GM21528 (cell line): ENCODE results near the gene TBC1D22A.

Experiments used
- ATAC-seq: cut with Tn5 transposase; IDR thresholded peaks from one replicate; pipeline ENCODE4 v1.9.1; 2021; ENCODE audit warnings: mild to moderate bottlenecking, moderate library complexity; ENCODE audit not compliant: unreplicated experiment, low FRiP score

Gene TBC1D22A

DNA sequence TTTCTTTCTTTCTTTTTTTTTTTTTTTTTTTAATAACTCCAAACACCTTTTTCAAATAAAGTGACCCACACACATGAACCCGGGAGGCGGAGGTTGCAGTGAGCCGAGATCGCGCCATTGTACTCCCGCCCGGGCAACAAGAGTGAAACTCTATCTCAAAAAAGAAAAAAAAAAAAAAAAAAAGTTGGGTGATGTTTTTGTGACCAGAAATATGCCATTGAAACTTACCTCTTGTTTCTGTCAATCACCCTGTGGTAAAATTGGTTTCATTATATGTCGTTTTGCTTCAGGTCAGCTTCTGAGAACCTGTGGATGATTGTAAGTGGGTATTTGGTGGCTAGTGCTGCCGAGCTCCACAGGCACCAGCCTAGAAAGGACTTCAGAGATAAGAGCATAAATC, 238.8 kb downstream of the TBC1D22A start:
- ATAC-seq = peak; percentile 48

DNA sequence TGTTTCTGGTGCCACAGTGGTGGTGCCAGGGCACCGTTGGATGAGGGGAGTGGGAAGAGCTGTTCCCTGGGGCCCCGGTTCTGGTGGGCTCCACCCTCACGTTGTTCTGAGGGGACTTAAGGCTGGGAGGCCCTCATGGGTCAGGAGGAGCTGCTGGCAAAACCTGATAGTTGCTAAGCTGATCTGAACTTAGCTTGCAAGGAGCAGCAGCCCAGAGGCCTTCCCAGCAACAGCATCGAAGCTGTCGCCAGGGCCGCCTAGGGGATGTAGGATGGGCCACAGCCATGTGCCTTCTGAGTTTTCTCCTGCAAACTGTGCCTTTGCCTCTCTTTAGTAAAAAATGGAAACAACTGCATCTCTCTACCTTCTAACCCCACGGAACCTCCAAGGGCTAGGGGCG, 240.2 kb downstream of the TBC1D22A start:
- ATAC-seq = no peak

DNA sequence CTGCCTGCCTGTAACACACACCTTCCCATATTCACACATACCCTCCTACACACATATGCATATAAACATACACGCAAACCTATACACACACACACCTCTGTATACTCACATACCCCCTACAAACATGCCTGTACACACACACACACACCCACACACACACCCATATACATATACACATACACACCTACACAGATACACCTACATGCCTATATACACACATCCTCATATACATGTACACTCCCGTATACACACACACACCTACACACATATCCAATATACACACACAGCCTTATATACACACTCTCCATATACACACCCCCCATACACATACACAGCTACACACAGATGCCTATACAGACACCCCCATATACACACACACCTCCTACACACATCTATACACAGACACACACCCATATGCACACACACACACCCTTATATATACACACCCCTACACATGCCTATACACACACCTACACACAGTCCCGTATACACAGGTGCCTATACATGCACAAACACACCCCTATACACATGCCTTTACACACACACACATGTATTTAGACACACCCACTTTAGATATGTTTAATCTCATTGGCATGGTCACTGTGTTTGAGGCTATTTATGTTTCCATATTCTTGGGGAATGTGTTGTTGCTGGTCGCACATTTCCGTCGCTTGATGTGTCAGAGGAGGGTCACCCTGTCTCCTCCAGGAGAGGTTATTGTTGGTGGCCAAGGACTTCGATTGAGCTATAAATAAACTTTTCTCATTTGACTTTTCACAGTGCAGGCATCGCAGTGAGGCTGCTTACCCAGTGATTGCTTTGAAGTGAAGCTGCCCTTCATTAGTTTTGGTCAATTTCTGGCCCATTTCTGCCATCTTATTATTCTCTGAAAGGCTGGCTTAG, 243.3 kb downstream of the TBC1D22A start:
- no peak for ATAC-seq

DNA sequence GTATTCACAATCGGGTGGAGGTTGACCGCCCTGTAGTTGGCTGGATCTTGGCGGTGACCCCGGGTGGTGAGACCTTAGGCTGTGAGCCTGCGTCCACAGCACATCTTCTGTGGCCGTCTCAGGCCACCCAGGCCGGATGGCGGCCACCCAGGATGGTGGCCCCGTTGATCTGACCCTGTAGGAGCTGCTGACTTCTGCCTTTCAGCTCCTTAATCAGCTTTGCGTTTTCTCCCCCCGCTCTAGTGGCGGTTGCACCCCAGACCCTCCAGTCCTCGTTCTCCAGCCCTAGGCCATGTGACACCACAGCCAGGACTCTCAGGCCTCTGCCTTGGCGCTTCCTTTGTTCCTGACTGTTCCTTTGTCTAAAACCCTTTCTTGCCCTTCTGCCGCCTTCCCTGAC, 244.0 kb downstream of the TBC1D22A start:
- ATAC-seq = no peak

DNA sequence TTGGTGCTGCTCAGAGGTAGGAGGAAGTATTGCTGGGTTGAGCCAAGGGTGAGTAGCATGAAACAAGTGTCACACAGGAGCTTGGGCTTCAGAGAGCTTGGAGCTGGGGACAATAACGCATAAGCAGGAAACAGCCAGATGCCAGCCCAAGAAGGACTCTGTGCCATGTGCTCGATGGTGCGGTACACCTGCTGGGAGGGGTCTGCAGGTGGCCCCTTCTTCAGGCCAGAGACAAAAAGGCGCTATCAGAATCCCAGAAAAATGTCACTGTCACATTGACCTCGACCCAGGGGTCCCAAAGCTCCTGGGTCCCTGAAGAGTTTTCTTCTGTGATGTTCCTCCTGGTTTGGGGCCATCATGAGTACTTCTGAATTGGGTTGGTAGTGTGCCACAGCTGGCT, 244.4 kb downstream of the TBC1D22A start:
- ATAC-seq = no peak

DNA sequence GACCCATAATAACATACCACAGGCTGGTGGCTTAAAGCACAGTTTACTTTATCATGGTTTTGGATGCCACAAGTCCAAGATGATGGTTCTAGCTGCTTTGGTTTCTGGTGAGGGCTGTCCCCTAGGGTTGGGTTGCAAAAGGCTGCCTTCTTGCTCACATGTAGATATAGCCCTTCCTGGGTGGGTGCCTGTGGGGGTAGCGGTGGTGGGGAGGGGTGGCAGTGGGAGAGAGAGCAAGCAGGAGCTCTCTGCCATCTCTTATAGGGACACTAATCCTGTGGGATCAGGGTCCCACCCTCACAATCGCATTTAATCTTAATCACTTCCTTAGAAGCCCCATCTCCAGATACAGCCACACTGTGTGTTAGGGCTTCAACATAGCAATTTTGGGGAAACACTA, 245.0 kb downstream of the TBC1D22A start:
- ATAC-seq = no peak

DNA sequence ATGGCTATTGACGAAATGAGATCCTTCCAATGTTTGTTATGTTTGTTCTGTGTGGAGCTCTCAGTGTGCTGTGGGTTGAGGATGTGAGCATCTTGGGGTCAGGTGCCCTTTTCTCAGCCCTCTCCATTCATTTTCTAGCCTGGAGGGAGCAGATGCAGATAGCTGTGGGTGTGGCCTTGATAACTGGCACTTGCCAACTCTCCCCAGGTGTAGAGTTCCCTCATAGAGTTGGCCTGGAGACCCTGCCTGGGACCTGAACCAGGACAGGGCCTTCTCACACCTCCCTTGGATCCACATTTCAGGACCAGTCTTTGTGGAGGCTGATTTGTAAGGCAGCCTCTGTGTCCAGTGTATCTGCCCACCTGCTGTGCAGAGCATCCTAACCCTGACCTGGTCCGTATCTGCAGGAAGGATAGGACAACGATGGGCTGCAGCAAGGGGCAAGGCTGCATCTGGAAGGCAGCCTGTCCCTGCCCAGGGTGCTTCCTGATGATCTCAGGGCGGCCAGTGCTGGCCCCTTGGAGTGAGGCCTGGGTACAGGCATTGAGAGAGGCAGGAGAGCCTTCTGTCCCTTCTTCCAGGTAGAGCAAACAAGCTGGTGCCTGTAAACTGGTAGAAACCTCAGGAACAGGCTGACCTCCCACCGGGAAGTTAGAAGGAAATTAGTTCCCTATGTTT, 245.9 kb downstream of the TBC1D22A start:
- no peak for ATAC-seq

DNA sequence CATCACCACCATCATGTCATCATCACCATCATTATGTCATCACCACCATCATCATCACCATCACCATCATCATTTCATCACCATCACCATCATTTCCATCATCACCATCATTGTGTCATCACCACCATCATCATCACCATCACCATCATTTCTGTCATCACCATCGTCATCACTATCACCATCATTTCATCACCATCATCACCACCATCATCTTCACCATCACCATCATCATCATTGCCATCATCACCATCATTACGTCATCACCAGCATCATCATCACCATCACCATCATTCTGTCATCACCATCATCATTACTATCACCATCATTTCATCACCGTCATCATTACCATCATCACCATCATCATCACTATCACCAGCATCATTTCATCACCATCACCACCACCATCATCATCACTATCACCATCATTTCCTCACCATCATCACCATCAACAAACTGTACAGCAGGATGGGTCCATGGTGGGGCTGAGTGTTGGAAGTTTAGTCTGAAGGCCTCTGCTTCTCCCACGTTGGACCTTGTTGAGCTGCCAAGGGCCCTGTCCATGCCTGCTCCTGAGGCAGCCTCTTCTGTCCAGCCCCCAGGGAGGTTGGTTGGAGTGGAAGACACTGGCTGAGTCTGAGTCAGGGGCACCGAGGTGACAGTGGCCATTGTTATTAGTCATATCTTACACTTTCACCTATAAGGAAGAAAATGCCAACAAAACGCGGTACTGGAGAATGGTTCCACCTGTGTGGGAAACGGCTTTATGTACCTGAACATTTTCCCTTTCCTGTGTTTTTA, 247.1 kb downstream of the TBC1D22A start:
- no peak for ATAC-seq

DNA sequence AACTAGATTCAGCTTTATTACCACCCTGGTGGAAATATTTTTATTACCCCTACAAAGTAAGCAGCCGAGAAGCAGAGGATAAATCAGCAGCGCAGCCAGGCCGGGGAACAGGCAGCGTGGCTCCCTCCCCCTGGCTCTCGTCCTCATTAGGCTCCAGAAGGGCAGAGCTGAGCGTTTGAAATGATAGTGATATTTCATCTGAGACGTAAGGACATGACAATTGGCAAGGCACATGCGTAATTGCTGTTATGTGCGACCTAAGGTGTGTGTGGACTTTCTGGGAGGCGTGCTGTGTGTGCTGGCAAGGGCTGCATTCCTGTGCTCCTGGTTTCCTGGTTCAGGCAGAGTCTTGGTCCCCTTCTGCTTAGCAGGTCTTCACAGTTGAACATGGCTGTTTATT, 247.8 kb downstream of the TBC1D22A start:
- no peak for ATAC-seq

DNA sequence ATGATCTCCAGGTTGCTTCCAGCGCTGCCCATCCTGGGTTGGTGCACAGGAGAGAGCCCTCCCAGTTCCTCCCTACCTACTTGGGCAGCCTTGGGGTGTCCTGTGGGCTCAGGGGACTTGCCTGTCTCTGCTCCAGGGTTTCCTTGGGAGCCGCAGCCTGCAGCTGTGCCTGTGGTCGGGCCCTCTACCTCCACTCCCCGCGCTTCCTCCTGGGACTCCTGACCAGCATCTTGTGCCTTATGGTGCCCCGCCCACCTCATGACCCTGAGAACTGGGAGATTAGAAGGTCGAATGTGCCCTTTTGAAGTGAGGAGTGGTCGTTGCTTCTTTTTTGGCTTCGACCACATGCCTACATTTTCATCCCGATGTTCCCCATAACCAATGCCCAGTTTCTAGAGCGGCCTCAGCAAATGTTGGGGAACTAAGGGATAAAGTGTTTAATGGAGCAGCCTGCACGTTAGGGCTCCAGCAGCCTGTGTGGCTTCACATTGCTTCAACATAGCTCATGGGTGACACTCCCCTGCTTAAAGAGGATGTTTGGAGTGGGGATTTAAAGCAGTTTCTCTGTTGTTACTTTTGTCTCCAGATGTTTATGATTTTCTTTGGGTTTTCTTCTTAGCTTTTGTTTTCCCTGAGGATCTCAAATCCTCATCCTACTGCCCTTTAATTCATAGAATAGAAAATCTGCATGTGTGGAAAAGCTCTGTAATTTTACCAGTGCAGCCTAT, 248.8 kb downstream of the TBC1D22A start:
- ATAC-seq = no peak

DNA sequence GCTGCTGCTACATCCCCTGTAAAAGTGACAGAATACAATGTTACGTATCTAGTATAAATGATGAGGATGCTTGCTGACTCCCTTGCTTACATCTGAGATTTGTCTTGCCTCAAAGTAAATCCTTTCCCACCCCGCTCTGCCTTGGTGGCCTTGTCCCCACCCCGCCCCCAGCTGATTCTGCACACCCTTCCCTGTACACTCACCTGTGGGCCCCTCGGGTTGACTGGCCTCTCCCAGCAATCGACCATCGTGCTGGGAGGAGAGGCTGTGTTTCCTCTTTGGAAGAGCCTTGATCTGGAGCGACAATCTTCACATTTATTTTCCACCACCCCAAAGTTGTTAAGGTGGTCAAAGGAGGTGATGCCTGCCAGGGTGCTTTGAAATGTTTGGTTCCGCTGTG, 249.4 kb downstream of the TBC1D22A start:
- no peak for ATAC-seq

DNA sequence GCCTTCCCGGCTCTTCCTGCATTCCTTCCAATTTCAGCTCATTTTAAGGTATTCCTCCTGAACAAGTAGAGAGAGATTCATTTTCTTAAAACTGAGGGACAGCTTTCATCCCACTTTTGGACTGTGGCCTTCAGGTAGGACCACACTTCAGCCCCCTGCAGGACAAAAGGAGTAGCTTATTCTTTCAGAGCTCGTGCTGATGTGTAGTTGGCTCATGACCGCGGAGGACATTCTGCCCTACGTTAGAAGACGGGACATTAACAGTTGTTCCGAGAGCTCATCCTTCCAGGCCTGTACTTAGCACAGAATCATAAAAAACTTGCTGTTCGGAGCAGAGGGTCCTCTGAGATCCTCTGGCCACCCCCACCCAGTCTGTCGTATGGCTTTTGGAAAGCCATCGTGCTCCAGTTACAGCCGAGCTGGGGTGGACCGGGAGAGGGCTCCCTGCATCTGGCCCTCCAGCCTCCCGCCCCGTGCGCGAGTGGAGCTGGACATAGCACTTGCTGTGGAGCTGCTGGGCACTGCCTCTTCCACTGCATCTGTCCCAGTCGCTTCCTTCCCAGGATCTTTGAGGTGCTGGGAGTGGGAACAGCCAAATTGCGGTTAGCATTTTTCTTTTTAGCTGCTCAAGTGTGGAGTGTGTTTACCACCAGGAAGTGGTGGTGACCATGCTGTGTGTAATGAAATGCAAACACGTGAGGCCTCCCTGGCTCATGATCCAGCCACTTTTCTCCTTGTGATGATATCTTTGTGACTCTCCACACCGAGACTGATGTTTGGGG, 250.3 kb downstream of the TBC1D22A start:
- no peak for ATAC-seq

DNA sequence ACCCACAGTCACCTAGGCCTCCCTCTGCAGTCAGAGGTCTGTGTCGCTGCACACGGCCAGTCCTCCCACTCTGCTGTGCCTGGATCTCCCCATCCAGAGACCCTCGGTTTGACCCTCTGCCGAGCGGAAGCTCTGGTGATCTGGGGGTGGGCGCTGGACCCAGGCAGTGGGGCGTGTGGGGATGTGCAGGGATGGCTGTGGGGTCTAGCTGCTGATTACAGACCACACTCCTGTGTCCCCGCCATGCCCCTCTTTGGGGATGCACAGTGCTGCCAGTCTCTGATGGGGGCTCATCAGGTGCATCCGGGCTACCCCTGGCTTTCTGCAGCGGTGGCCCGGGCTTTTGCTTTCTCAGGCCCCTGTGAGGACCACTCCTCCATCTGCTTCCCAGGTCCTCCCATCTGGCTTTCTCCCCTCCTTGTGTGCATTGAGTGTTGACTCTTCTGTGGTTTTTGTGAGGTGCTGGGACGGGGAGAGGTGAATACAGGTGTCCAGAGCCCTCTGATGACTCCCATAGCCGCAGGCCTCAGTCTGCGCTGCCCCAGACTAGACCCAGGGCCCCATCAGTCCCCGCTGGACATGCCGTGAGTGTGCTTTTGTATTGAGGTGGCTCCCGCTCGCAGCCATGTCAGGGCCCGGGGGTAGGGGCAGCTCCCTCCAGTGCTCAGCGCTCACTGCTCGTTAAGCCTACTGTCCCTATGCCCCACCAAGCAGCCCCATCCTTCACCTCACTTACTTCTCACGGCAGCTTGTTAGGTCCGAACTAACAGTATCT, 251.6 kb downstream of the TBC1D22A start:
- ATAC-seq = no peak

DNA sequence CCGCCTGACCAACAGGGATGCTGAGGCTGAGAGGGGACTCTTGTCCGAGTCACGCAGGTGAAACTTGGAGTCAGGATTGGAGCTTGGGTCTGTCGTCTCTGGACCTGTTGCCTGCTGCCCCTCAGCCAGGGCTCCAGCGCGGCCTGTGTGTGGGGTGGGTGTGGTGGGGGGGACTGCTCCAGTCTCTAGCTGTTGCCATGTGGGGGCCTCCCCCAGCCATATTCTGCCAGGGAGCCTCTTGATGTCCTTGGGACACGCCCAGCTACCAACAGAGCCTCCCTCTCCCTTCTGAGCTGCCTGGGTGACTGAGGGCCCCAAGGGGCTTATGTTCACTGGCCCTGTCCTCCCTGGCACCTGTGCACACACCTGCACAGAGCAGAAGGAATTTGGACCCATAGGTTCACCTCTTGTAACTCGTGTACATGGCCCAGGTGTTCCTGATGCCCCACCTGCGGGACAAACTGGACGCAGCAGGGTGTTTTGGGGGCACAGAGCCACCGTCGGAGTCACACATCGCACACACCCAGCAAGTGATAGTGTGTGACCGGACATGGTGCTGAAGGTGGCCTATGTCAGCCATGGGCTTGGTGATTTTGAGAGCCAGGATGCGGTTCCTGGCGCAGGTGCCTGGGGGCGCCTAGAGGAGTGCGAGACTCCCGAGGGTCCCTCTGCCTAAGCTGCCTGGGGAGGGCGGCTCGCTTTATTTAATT, 252.3 kb downstream of the TBC1D22A start:
- no peak for ATAC-seq

DNA sequence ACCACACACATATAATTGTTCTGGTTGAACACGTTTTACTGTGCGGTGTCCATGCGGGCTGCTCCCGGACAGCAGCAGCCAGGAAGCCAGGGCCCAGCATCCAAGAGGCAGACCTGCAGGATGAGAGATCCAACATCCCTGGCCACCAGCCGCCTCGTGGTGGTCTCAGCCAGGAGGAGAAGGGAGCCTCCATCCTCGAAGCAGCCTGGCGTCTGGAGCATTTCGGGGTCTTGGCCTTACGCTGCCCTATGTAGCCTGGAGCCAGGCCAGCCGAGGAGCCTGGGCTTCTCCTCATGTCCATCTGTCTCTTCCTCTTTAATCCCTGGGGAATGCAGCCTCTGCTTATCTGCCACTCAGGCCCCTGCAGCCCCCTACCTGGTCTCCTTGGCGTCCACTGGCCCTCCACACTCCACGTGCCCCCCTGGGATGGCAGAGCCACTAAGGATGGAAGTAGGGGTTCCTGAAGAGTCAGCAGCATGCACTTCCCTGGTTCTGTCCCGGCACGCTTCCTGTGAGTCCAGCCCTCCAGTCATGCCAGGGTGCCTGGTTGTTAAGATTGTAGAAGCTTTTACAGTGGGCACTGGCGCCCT, 253.2 kb downstream of the TBC1D22A start:
- ATAC-seq = no peak

DNA sequence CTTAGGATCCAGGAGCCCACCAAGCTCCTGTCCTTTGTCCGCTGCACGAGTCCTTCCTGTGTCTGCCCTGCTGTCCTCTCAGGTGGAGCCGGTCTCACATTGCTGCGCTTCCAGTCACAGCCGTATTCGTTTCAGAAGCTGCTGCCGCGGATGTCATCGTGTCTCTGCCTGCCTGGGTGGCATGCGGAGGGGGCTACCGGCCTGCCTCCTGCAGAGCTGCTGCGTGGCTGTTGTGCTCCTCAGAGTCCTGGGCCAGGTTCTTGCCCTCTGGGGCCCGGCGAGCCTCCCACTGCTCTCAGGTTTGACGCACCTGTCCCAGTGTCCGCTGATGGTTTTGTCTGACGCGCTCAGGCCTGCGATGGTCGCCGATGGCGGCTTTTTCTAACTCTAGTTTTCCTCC, 254.2 kb downstream of the TBC1D22A start:
- ATAC-seq = no peak

DNA sequence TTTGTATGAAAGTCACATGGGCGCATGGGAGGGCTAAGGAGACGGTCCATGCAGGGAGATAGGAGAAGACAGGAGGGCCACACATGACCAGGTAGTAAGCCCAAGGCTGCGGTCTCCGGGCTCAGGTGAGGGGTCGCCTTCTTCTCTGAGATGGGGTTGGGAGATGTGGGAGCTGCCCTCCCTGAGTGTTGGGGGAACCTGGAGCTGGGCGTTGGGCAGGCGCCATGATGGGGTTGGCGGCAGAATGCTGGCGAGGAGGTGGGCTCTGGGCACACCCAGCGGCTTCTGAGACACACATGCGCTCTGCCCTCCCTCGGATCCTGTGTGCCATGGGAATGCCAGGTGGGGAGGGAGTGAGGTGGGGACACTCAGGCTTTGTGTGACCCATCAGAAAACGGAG, 254.8 kb downstream of the TBC1D22A start:
- ATAC-seq = no peak
